Lung (tissue), 12 donors: ENCODE data around the gene ZHX3. TPM values are rescaled to one million over a fixed set of nuclear protein-coding genes. Genes with fewer than 3 reads are reported as not detected.
A peak's percentile ranks its signal among the peaks of the same experiment; 100 is the strongest.

Experiments used
- ATAC-seq: fragments of 200-7000 bp; cut with Tn5 transposase; one replicate; pipeline ENCODE4 v1.9.1; 2020; ENCODE audit warnings: moderate number of reproducible peaks; ENCODE audit not compliant: insufficient read depth, low FRiP score
- DNase-seq, 3 donors: peaks; one replicate each; pipeline ENCODE4 v3.0.0-alpha.2; 2013 to 2017
- H3K27ac ChIP-seq, 2 donors: one replicate each; pipeline ENCODE4 v1.5.1; 2013; ENCODE audit warnings: mild to moderate bottlenecking in 2 of 2, moderate library complexity in 2 of 2, control low read depth in 1 of 2, inconsistent platforms in 1 of 2, low read depth in 1 of 2, low read length in 1 of 2
- H3K27me3 ChIP-seq, 3 donors: one replicate each; pipeline ENCODE4 v1.5.1; 2013; ENCODE audit warnings: low read length in 2 of 3; ENCODE audit not compliant: control insufficient read depth in 3 of 3, insufficient read depth in 3 of 3
- H3K36me3 ChIP-seq, 4 donors: one replicate each; pipeline ENCODE4 v1.5.1; 2013; ENCODE audit warnings: low read length in 4 of 4, mild to moderate bottlenecking in 1 of 4, moderate library complexity in 1 of 4; ENCODE audit not compliant: control insufficient read depth in 4 of 4, insufficient read depth in 4 of 4
- H3K4me1 ChIP-seq, 5 donors: one replicate each; pipeline ENCODE4 v1.5.1; 2013; ENCODE audit warnings: low read length in 5 of 5, mild to moderate bottlenecking in 2 of 5, moderate library complexity in 1 of 5; ENCODE audit not compliant: control insufficient read depth in 5 of 5, insufficient read depth in 5 of 5
- H3K4me3 ChIP-seq: one replicate; pipeline ENCODE4 v1.5.1; 2013; ENCODE audit warnings: mild to moderate bottlenecking, control low read depth, moderate library complexity
- H3K9ac ChIP-seq, 2 donors: one replicate each; pipeline ENCODE4 v1.5.1; 2013; ENCODE audit warnings: low read length in 2 of 2, control low read depth in 1 of 2; ENCODE audit not compliant: insufficient read depth in 1 of 2
- H3K9me3 ChIP-seq, 4 donors: one replicate each; pipeline ENCODE4 v1.5.1; 2013; ENCODE audit warnings: low read length in 3 of 4, mild to moderate bottlenecking in 1 of 4, moderate library complexity in 1 of 4; ENCODE audit not compliant: control insufficient read depth in 4 of 4, insufficient read depth in 3 of 4
- CTCF ChIP-seq: IDR thresholded peaks from 2 replicates; pipeline ENCODE4 v1.5.1; 2012; ENCODE audit warnings: mild to moderate bottlenecking; ENCODE audit errors: control extremely low read depth, extremely low read depth
- WGBS, 2 donors: extraction: QIAGEN DNeasy Blood & Tissue Kit; methylation state at CpG; one replicate each; pipeline ENCODE4 v1.1.7; 2013; 5-methylcytosine and 5-hydroxymethylcytosine counted together
- polyA plus RNA-seq, 2 donors: library from polyadenylated mRNA; stranded (reverse); fragments of 200-250 nt; gene quantifications; one replicate each; pipeline ENCODE4 v1.2.1, GENCODE V29; 2013
- total RNA-seq, 2 donors: library from RNA; depleted of rRNA in 1 of 2; stranded (reverse); fragments of >200 nt in 1 of 2; gene quantifications; one replicate each; pipeline ENCODE4 v1.2.1, GENCODE V29; 2014 to 2021
- donor health status: control.
- donor health status: control.
- donor health status: Bipolar disorder and iron deficiency.
- donor health status: healthy.
- donor health status: DM: yes; HTN: yes; CAD: no.

ZHX3 gene
- total and polyA plus RNA-seq, 4 donors: 8.3 to 48.2 (median 18.0) TPM

GRCh38 chr20:41182296-41183212 is 135.0 kb downstream of the ZHX3 start:
- no peak overlapping the region for H3K9ac ChIP-seq
- H3K36me3 ChIP-seq: peaks cover 0 to 15% (median 1%) of the 10 kb centered on the region in 4 donors
- no peak for DNase-seq
- H3K4me1 ChIP-seq: peaks cover 0 to 14% (median 0%) of the 10 kb centered on the region in 5 donors
- H3K9me3 ChIP-seq: no peaks in the 10 kb centered on the region
- no peak overlapping the region for H3K27ac ChIP-seq
- H3K4me3 ChIP-seq: no peak overlapping the region
- H3K27me3 ChIP-seq: no peaks in the 10 kb centered on the region
- TF ChIP-seq CTCF: no peak
- WGBS, 2 donors: 94 to 95% methylated on average over 10 of the region's 10 CpGs
- no peak for ATAC-seq

- TF ChIP-seq CTCF: no peak
- DNase-seq (no peak), ATAC-seq (no peak)
- Histone ChIP-seq H3K4me1 (peaks cover 0 to 14% (median 0%) of the 10 kb centered on the region in 5 donors), H3K36me3 (peaks cover 0 to 17% (median 5%) of the 10 kb centered on the region in 4 donors), H3K4me3 (no peak overlapping the region), H3K27ac (peak overlapping the region in 1 of 2 donors; percentile 11), H3K9me3 (no peaks in the 10 kb centered on the region), H3K27me3 (no peaks in the 10 kb centered on the region), H3K9ac (no peak overlapping the region)
- WGBS, 2 donors: 91 to 95% methylated on average over 3 of the region's 3 CpGs
Measured at GRCh38 chr20:41181567-41181966, 136.0 kb downstream of the ZHX3 start.

- H3K27ac ChIP-seq: no peak overlapping the region
- no peak overlapping the region for H3K4me3 ChIP-seq
- no peaks in the 10 kb centered on the region for H3K27me3 ChIP-seq
- 83 to 96% methylated on average over 6 of the region's 6 CpGs for WGBS, 2 donors
- no peak for TF ChIP-seq CTCF
- H3K4me1 ChIP-seq: peaks cover 0 to 14% (median 0%) of the 10 kb centered on the region in 5 donors
- no peak overlapping the region for H3K9ac ChIP-seq
- DNase-seq (no peak), ATAC-seq (no peak)
- peaks cover 0 to 22% (median 13%) of the 10 kb centered on the region in 4 donors for H3K36me3 ChIP-seq
- H3K9me3 ChIP-seq: no peaks in the 10 kb centered on the region
Measured at GRCh38 chr20:41180599-41181333, 136.8 kb downstream of the ZHX3 start.
